Measurements from ENCODE around the gene OR2A12.

DNA sequence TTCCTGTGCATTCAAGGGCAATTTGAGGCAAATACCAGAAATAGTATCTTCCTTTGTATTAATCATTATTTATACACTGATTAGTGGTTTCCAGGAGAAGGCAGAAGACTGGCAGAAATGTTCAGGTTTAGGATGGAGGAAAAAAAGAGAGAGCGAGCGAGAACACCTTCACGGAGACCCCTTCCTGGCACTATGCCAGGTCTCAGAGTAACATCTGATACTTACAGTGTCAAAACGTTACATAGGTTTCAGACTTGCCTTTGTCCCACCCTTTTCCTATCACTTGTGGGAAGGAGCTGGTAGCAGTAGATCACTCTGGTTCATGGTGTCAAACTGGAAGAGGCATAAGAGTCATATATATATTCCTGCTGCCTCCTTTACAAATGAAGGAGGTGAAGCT is 652 bp downstream of the OR2A12 start:
- no peak for TF ChIP-seq POLR2AphosphoS5 (IDR thresholded peaks at IDR 0.05; ENCODE audit: low read depth, low read length)
- TF ChIP-seq, protein P1, sequence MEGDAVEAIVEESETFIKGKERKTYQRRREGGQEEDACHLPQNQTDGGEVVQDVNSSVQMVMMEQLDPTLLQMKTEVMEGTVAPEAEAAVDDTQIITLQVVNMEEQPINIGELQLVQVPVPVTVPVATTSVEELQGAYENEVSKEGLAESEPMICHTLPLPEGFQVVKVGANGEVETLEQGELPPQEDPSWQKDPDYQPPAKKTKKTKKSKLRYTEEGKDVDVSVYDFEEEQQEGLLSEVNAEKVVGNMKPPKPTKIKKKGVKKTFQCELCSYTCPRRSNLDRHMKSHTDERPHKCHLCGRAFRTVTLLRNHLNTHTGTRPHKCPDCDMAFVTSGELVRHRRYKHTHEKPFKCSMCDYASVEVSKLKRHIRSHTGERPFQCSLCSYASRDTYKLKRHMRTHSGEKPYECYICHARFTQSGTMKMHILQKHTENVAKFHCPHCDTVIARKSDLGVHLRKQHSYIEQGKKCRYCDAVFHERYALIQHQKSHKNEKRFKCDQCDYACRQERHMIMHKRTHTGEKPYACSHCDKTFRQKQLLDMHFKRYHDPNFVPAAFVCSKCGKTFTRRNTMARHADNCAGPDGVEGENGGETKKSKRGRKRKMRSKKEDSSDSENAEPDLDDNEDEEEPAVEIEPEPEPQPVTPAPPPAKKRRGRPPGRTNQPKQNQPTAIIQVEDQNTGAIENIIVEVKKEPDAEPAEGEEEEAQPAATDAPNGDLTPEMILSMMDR (IDR thresholded peaks at IDR 0.05): no peak
- no peak for TF ChIP-seq TCF7L2 (IDR thresholded peaks at IDR 0.05; ENCODE audit: low read depth, low read length)
- no peak for TF ChIP-seq SIN3A (IDR thresholded peaks at IDR 0.05; ENCODE audit: borderline replicate concordance, insufficient read depth, low read depth, low read length)
- TF ChIP-seq, protein P2, sequence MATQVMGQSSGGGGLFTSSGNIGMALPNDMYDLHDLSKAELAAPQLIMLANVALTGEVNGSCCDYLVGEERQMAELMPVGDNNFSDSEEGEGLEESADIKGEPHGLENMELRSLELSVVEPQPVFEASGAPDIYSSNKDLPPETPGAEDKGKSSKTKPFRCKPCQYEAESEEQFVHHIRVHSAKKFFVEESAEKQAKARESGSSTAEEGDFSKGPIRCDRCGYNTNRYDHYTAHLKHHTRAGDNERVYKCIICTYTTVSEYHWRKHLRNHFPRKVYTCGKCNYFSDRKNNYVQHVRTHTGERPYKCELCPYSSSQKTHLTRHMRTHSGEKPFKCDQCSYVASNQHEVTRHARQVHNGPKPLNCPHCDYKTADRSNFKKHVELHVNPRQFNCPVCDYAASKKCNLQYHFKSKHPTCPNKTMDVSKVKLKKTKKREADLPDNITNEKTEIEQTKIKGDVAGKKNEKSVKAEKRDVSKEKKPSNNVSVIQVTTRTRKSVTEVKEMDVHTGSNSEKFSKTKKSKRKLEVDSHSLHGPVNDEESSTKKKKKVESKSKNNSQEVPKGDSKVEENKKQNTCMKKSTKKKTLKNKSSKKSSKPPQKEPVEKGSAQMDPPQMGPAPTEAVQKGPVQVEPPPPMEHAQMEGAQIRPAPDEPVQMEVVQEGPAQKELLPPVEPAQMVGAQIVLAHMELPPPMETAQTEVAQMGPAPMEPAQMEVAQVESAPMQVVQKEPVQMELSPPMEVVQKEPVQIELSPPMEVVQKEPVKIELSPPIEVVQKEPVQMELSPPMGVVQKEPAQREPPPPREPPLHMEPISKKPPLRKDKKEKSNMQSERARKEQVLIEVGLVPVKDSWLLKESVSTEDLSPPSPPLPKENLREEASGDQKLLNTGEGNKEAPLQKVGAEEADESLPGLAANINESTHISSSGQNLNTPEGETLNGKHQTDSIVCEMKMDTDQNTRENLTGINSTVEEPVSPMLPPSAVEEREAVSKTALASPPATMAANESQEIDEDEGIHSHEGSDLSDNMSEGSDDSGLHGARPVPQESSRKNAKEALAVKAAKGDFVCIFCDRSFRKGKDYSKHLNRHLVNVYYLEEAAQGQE (IDR thresholded peaks at IDR 0.05; ENCODE audit: insufficient read depth in 1 of 2, low read depth in 2 of 2, low read length in 1 of 2): no peak
